Right lung (tissue), 5 donors: ENCODE results near the gene NTMT1. TPM values are rescaled to one million over a fixed set of nuclear protein-coding genes. Genes with fewer than 3 reads are reported as not detected.
A peak's percentile ranks its signal among the peaks of the same experiment; 100 is the strongest.

ENCODE experiments used
- DNase-seq, 2 donors: peaks; one replicate each; pipeline ENCODE4 v3.0.0-alpha.2; 2013
- polyA plus RNA-seq, 5 donors: library from polyadenylated mRNA; unstranded; fragments of 120-200 nt; gene quantifications; one replicate each; pipeline versions ENCODE4 v1.2.1 to v1.2.3, GENCODE V29; 2013; ENCODE audit warnings: inconsistent platforms in 1 of 5, low replicate concordance in 1 of 5; ENCODE audit not compliant: insufficient read length in 5 of 5, insufficient read depth in 1 of 5

NTMT1 gene
- polyA plus RNA-seq, 5 donors, result 20.9 to 30.1 (median 23.2) TPM

DNA sequence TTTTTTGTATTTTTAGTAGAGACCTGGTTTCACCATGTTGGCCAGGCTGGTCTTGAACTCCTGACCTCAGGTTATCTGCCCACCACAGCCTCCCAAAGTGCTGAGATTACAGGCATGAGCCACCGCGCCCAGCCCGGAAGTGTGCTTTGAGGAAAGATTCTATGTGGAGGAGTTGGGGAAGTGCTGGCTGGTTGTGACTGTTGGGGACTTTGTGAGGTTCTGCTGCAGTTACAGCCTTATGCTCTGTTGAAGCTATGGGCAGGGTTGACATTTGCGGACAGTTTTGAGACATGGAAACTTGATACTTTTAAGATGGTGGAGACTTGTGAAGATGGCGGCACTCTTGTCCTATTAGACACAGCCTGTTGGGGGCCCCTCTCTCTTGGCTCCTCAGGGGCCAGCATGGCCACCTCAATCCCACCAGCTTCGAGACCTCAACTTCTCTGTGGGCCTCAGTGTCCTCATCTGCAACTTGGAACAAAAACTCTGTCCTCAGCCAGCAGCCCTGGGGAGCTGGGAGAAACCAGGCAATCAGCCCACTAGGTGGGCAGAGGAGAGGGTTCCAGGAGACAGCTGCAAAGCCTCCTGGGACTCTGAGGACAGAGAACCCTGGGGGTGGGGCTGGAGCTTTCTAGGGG is 29.9 kb upstream of the NTMT1 start:
- no peak for DNase-seq

DNA sequence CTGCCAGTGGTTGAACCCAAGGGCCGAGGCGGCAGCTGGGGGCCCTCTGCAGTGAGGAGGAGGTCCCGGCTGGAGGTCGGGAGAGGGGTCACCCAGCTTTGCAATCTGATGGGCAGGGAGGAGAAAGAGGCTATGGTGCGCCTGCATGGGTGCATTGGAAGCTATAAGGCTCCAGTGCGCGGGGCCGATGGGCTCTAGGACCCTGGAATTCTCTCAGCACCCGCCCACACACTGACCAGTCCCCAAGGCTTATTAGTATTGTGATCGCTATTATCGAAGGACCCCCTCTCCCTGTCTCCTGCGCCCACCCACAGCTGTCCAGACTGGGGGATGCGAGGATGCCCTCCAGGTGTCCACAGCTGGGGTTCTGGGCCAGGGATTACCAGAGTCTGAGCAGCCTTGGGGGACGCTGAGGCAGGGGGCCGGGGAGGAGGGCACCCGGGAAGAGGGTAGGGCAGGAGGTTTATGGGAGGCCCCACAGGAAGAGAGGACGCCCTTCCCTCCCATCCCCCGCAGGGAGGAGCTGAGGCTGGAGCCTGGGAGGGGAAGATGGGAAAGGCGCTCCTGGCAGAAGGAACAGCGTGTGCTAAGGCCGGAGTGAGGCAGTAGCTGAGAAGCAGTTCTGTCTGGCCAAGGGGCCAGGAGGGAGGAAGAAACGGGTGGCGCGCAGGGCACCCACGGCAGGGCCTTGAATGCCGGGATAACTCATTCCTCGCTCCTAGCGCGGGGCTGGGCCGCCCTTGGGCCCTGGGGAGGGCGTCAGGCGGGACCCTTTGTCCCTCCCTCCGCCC is 29.2 kb upstream of the NTMT1 start:
- DNase-seq, result peak; percentile 84 to 87

DNA sequence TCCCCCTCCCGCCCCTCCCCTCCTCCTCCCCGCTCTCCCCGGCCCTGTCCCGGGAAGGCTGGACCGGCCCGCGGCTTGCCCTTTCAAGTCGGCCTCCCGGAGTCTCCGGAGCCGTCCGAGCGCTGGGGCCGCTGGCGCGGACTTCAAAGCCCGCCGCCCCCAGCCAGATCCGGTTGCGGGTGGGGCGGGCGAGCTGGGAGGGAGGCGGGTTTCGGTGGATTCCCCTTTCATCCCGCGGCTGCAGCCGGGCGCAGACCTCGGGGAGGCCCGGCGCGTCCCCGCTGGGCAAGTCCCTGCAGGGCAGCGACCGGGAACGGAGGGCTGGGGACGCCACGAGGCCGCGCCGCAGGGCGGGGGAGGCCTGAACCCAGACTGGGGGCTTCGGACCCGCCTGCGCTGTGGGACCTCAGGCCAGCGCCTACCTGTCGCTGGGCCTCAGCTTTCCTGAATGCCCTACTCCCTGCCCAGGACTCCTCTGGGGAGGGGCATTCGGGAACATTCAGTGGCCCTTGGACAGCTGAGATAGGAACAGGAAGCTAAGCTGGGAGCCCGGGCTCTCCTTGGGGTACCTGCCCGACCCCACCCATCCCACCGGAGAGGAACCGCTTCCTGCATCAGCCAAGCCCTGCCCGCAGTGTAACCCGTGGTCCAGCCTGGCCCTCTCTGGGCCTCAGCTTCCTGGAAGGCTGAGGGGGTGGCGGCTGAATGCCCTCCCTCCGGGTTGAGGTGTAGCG is 28.4 kb upstream of the NTMT1 start:
- peak in 1 of 2 donors; percentile 87 for DNase-seq

DNA sequence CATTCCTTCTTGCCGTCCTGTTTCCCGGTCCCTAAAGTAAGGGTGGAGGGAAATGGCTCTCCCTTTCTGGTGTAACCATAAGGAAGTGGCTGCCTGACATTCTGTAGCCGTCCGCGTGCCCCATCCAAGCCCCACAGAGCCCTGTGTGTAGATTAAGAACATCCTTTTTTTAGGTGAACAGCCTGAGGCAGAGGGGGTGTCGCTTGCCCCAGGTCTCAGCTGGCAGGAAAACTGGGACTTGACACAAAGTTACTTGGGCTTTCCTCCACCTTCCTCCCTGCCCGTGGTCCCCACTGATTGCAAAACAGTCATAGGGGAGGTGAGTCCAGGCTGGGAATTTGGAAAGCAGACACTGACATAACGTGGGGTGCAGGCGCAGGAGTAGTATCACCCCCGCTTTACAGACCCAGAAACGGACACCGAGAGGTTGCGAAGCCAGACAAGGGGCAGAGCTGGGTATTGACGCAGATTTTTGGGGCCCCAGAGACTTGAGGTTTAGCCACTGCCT is 27.8 kb upstream of the NTMT1 start:
- no peak for DNase-seq

DNA sequence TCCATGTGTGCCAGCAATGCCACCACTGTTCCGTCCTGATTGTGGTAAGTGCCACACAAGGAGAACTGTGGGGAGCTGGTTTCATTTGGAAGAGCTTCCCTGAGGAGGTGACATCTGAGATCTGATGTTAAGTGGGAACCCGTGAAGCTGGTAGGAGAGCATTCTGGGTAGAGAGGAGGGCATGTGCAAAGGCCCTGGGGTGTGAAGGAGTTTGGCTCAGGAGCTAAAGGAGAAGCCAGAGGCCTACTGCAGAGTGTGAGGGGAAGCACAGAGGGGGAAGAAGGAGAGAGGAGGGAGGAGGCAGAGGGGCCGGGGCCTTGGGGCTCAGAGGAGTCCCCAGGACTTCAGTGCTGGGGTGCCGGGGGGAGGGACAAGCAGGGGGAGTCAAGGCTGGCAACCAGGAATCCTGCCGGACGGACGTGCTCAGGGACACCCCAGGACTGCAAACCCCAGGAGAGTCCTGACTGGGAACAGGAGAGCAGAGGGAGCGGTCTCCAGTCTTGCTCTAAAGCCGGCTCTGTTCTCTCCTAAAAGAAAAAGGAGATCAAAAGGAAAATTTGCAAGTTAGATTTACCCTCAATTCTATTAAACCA is 24.8 kb upstream of the NTMT1 start:
- no peak for DNase-seq

DNA sequence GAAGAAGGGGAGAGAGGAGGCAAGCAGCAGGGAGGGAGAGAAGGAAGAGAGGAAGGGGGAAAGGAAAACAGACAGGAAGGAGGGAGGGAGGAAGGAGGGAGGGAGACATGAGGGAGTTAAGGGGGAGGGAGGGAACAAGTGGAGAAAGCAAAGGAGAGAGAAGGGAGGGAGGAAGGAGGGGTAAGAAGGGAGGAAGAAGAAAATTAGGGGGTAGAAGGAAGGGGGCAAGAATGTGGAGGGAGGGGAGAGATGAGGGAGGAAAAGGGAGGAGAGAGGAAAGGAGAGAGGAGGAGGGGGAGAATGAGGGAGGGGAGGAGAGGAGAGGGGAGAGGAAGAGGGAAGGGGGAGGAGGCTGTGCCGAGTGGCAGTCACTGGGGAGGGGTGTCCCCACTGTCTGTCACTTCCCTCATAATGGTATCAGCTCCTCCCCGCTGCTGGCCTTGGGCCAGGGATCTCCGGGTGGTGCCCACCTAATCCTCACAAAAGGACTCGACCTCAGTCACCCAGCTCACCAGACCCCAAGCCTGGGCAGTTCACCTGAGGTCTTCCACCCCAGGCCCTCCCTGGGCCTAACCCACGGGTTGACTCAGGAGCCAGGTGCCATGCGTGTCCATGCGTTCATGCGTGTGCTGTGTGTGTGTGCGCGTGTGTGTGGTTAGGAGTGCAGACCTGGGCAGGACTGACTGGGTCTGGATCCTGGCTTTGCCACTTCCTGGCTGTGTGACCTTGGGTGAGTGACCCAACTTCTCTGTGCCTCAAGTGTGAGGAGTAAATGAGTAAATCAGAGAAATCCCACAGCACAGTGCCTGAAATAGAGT is 23.2 kb upstream of the NTMT1 start:
- no peak for DNase-seq

DNA sequence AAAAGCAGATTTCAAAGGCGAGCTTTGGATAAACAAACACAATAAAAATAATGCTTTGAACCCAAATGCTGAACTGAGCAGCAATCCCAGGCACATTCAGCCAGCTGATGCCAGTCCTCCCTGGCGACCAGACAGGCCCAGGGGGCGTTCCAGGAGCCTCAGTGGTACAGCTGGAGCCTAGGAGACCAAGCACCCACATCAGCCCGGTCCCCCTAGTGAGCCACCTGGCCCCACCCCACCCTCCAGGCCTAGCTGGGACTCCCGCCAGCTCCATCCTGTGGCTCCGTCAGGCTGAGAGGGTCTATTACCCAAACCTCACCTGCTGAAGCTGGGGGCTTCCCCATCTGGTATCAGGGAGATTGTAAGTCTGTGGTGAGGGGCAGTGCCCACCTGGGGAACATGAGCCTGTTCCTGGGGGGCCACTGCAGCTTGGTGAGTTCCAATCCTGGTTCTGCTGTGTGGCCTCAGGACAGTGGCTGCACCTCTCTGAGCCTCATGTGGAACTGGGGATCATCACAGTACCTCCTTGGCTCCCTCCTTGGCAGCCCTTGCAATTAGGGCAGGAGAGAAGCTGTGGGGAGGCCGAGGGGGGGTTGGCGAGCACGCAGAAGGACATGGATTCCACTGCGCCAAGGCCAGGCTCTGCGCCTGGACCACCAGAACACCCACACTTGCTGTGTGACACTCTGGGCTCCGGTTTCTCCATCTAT is 21.8 kb upstream of the NTMT1 start:
- DNase-seq, result no peak

DNA sequence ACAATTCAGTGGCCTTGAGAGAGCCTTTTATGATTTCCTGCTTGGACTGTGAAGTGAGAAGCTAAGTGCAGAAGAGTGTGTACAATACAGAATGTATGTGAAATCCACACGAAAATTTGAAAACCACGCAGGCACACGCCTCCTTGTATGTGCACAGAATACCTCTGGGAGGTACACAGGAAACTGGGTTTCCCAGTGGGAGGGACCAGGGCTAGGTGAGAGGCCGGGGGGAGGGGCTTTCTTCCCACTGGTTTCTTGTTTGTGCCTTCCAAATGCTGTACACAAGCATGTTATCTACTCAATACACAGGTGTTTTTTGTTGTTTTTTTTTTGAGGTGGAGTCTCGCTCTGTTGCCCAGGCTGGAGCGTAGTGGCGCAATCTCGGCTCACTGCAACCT is 21.2 kb upstream of the NTMT1 start:
- no peak for DNase-seq

DNA sequence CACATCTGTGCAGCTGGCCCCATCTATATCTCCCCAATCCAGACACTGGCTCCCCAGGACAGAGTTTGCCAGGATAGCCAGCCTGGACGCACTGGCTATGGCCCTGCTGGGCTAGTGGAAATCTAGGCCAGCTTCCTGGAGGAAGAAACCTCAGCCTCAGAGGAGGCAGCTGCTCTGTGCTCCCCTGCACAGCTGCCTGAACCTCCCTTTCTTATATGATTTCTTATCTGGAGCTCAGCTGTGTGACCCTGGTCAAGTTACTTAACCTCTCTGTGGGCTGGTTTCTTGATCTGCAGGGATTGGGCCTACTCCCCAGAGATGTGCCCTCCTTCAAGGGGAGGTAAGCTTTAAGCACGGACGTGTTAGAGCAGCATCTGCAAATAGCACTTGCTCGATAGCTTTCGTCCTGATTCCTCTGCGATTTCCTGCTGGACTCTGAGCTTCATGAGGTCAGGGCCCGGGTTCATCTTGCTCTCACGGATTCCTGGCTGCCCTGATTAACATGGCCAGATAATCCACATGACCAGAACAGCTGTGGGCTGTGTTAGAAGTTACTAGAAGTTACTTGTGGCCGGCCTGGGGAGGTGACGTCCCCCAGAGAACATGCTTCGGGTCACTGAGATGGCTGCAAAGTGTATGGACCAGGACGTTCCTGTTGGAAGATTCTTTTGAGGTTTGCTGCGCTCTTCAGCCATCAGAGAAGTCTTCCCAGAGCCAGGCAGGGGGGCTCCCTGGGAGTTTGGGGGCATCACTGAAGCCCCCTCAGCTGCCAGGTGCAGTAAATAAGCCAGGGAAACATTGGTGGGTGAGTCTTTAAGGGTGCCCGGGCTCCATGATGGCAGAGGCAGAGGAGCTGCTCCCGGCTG is 19.6 kb upstream of the NTMT1 start:
- no peak for DNase-seq

DNA sequence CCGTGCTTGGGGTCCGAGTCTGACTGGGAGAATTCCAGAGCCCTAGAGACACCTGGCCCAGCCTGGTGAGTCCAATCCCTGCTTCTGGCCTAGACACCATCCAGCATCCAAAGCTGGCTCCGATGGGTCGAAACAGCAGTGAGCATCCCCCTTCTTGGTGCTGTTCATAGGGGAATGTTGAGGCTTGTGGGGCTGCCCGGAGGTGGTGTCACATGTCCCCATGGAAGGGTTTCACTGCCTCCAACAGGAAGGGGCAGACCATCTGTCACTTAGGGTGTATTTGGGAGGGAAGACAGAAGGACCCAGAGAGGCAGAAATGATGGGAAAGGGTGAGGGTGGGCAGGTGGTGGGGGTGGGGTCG is 19.0 kb upstream of the NTMT1 start:
- DNase-seq, result no peak

DNA sequence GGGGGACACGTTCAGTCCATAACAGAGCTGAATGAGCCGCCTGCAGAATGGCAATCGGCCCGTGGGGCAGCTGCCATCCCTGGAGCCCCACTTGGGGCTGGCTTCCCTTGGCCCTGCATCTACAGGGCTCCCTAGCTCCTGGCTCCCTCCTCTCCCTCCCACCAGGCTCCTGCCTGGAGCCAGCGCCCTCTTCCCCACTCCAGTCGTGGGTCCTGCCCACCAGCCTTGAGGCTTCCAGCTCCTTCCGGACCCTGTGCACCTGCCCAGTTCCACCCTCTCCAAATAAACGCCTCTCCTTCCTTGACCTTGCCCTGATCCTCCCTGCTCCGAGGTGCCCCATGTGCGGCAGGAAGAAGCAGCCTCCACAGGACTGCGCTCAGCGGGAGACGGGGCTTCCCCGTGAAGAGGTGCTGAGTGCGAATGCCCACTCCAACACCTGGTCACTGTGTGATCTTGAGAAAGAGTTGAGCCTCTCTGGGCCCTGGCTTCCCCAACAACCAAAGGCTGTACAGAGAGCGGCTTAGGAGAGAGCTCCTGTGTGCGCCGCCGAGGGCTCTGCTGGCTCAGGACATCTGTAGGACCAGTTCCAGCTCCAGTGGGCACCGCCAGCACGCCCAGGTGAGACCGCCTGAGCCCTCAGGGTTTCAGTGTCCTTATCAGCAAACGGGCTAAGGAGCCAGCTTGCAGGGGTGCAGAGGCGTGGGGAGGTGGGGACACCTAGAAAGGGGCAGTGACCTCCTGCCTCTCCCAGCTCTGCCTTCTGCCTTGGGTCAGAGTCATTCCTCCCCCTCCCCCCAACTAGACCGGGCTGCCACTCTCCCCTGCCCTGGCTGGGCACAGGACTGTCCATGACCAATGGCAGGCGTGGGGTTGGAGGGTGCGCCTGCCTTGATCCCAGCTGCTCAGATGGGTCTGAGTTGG is 17.1 kb upstream of the NTMT1 start:
- no peak for DNase-seq

DNA sequence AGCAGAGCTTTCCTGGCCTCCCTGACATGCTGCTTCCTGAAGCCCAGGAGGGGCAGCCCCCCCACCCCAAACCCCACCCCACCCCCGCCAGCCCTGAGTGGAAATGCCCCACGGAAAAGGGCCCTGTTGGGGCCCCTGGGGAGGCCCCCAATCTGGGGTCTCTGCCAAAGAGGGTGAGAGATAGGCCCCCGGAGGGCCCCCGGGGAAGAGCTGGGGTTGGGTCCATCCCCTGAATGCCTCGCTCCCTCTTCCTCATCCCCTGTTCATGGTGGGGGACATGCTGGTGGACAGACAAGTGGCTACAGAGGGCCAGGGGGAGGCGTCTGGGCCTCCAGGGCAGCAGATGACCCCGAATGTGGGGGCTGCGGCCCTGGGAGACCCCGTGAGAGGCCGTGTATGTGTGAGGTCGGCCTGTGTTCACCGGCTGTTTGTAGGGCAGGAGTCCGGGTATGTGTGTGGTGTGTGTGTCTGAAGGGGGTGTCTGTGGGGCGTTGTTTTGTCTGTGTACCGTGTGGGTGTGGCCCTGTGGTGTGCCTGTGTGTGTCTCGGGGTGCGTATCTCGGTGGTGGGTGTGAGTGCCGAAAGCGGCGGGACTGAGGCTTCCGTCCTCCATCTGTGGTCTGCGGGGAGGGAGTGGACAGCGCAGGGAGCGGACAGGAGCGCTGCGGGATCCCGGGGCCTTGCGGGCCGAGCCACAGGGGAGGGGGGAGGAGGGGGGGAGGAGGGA is 16.3 kb upstream of the NTMT1 start:
- no peak for DNase-seq

DNA sequence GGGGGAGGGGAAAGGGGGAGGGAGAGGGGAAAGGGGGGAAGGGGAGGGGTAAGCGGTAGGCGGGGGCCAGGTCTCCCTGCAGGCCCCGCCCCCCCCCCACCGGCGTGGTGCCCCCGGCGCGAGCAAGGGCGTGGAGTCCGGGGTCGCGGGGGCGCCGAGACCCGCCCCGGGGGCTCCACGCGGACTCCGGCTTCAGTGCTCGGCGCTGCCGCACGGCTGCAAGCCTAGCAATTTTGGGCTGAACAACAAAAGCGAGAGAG is 15.8 kb upstream of the NTMT1 start:
- no peak for DNase-seq

DNA sequence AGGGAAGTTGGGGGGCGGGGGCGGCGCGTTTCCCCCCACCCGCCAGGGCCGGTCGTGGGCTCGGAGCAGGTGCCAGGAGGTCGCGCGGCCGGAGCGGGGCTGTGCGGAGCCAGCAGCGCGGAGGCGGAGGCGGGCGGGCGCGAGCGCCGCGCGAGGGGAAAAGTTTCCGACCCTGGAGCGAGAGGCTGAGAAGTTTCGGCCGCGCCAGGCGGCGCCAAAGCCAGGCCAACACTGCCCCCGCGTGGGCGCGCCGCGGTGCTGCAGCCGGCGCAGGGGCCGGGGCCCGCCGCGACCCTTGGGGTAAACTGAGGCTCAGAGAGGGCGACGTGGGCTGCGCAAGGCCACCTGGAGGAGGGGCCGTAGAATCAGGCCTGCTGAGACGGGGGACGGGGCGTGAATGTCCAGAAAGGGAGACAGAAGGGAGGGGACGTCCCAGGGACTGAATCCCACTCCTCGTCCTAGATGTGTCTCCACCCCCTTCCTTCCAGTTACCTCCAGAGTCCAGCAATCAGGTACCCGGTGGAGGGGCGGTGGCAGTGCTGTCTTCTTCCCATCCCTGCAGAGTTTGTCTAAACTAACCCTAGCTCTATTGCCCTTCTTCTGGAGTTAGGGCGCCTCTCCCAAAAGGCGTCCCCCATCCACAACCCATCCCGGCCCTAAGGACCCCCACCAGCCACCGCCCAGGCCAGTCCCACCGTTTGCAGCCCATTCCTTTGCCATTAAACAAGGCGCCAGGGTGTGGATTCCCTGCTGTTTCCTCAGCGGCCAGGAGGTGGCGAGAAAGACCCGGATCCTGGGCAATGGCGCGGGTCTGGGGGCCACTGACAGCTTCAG is 15.3 kb upstream of the NTMT1 start:
- DNase-seq, result peak; percentile 74

DNA sequence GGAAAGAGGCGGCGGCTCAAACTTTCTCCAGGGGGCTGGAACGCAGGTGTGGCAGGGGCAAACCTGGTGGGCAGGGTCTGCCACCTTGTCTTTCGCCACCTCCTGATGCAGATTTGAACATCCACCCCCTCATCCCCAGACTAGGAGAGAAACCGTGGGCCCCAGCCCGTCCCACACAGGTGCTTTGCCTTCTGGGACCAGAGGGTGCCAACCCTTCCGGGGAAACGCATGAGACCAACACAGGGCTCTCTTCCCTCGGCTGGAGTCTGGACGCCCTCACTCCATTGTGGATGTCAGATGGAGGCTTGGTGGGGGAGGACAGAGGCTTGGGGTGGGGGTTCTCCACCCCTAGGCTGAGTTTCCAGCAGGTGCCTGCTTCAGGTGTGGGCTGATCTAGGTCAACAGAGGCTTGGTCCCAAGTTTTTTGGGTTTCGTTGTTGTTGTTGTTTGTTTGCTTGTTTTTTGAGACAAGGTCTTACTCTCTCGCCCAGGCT is 14.6 kb upstream of the NTMT1 start:
- no peak for DNase-seq

DNA sequence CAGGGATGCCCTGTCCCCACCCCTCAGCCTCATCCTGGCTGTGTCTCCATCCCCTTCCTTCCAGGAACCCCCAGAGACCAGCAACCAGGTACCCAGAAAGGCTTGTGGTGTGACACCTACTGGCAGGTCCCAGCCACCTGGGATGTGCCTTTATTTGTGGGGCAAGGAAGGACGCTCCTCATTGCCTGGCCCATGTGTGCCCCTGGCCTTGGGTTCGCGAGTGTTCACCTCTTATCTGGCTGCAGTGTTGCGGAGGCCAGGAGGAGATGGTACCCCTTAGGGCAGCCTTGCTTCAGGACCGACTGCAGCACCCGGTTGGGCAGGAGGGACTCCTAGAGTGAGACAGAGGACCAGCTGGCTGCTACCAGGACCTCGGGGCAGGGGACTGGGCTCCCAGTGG is 13.8 kb upstream of the NTMT1 start:
- no peak for DNase-seq
